Calu3 (cell line): ENCODE data around the gene TMEM106C. TPM values are rescaled to one million over a fixed set of nuclear protein-coding genes. Genes with fewer than 3 reads are reported as not detected.

Experiments used
- BruUV-seq: library from RNA; stranded (reverse); fragments of 400-500 nt; replicated peaks from 2 replicates; lab custom pipeline; 2021; lab: Mats Ljungman, UMichigan
- CTCF ChIA-PET: fragments of 300-600 bp; sonication (Branson Sonifier 250); formaldehyde crosslinking; loops from one replicate; lab custom pipeline; 2022; ENCODE audit warnings: antibody characterized with exemption; lab: Charles Lee
- DNase-seq: peaks from one replicate; pipeline ENCODE4 v3.0.0; 2022
- H3K27ac Mint-ChIP-seq: one replicate; pipeline ENCODE4 v1.8.0; 2022; ENCODE audit warnings: mixed read lengths; ENCODE audit not compliant: unreplicated experiment
- H3K27me3 Mint-ChIP-seq: one replicate; pipeline ENCODE4 v1.8.0; 2022; ENCODE audit warnings: mixed read lengths; ENCODE audit not compliant: unreplicated experiment
- H3K36me3 Mint-ChIP-seq: one replicate; pipeline ENCODE4 v1.8.0; 2022; ENCODE audit warnings: mild to moderate bottlenecking, moderate library complexity, mixed read lengths; ENCODE audit not compliant: insufficient read depth, unreplicated experiment
- H3K4me1 Mint-ChIP-seq: one replicate; pipeline ENCODE4 v1.8.0; 2022; ENCODE audit warnings: mild to moderate bottlenecking, low read depth, mixed read lengths; ENCODE audit not compliant: unreplicated experiment
- H3K4me3 Mint-ChIP-seq: one replicate; pipeline ENCODE4 v1.8.0; 2022; ENCODE audit warnings: mild to moderate bottlenecking, low read depth, moderate library complexity, mixed read lengths; ENCODE audit not compliant: unreplicated experiment
- H3K9me3 Mint-ChIP-seq: one replicate; pipeline ENCODE4 v1.8.0; 2022; ENCODE audit warnings: low read depth, mixed read lengths; ENCODE audit not compliant: unreplicated experiment
- intact Hi-C: fragments of 100-400 bp; cut with micrococcal nuclease; formaldehyde crosslinking; loops from one replicate; pipeline ENCODE4 v1.10.0; 2022; ENCODE audit not compliant: unreplicated experiment
- total RNA-seq: library from RNA; stranded (reverse); gene quantifications from 2 replicates; pipeline ENCODE4 v1.2.3, GENCODE V29; 2022
- TF ChIP-seq, protein P1 (sequence below): fragments of 200-600 bp; IDR thresholded peaks from one replicate; pipeline ENCODE4 v1.8.0; 2022; ENCODE audit warnings: antibody characterized with exemption; ENCODE audit not compliant: unreplicated experiment

Gene TMEM106C
- total RNA-seq, 1 experiment from 2014 or later = 77.3 TPM

DNA sequence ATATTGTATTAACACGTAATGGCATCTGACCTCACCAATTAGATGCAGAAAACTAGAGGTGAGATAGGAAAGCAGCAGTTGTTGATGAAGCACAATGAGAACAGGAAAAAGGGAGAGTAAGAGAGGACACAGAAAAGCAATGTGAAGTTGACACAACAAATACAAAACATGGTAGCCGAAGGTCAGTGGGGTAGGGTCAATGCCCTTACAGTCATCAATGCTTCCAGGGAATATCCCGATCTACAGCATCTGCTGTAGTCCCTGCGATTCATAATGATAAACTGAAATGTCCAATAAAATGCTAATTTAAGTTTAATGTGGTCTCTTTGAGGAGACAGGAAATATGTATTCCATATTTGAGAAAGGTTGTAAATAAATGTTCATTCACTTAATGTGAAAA, 43.8 kb downstream of the TMEM106C start:
- no peaks in the 10 kb centered on the region for H3K4me1 Mint-ChIP-seq
- H3K4me3 Mint-ChIP-seq = no peak overlapping the region
- TF ChIP-seq, protein P1, sequence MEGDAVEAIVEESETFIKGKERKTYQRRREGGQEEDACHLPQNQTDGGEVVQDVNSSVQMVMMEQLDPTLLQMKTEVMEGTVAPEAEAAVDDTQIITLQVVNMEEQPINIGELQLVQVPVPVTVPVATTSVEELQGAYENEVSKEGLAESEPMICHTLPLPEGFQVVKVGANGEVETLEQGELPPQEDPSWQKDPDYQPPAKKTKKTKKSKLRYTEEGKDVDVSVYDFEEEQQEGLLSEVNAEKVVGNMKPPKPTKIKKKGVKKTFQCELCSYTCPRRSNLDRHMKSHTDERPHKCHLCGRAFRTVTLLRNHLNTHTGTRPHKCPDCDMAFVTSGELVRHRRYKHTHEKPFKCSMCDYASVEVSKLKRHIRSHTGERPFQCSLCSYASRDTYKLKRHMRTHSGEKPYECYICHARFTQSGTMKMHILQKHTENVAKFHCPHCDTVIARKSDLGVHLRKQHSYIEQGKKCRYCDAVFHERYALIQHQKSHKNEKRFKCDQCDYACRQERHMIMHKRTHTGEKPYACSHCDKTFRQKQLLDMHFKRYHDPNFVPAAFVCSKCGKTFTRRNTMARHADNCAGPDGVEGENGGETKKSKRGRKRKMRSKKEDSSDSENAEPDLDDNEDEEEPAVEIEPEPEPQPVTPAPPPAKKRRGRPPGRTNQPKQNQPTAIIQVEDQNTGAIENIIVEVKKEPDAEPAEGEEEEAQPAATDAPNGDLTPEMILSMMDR = no peak
- BruUV-seq = no TSS peak
- no peaks in the 10 kb centered on the region for H3K36me3 Mint-ChIP-seq
- no peak overlapping the region for H3K27ac Mint-ChIP-seq
- no peak for DNase-seq
- CTCF ChIA-PET = interaction anchor here (0.5 kb wide), 1 partner anchor 1344 kb away, joined by 5 read pairs; no protein-coding TSS in a partner anchor
- intact Hi-C loops = no loop called here
- peaks cover 99% of the 10 kb centered on the region for H3K27me3 Mint-ChIP-seq
- H3K9me3 Mint-ChIP-seq = no peaks in the 10 kb centered on the region

DNA sequence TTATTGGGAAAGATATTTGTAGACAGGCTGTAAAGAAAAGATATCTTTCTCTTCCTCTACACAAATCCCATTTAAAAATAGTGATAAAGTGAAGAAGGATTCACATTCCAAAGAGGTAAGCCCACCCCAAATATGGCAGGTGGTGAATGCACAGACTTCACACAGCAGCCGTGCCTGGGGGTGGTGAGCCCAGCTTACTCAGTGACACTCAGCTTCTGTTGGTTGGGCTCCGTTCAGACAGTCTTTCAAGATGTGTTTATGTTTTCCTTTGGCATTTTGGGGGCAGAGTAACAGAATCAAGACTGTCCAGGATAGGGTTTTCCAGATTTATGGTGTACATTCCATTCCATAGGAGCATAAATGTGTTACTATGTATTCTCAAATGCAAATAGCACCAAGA, 45.0 kb downstream of the TMEM106C start:
- intact Hi-C loops = no loop called here
- no peaks in the 10 kb centered on the region for H3K36me3 Mint-ChIP-seq
- H3K27ac Mint-ChIP-seq = no peak overlapping the region
- TF ChIP-seq, protein P1 = no peak
- H3K4me3 Mint-ChIP-seq = no peak overlapping the region
- H3K4me1 Mint-ChIP-seq = no peaks in the 10 kb centered on the region
- H3K27me3 Mint-ChIP-seq = peaks cover 99% of the 10 kb centered on the region
- DNase-seq = no peak
- no TSS peak for BruUV-seq
- H3K9me3 Mint-ChIP-seq = no peaks in the 10 kb centered on the region
- CTCF ChIA-PET = no interaction called here

DNA sequence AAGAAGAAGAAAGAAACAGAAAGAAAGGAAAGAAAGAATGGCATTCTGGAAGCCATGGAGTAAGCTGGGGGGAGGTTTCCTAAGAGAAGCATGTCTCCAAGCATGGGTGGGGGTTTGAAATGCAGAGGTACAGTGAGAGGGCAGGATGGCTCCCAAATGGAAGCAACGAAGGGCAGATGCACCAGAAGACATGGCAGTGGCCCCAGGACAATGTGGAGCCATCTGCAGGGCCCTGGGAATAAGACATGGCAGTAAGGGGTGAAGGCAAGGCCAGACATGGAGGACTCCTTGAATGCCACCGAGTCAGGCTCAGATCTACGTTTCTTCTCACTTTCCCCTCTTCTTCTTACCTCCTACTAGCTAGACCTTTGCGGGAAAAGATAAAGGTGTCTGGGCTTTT, 45.6 kb downstream of the TMEM106C start:
- intact Hi-C loops = no loop called here
- no peaks in the 10 kb centered on the region for H3K36me3 Mint-ChIP-seq

DNA sequence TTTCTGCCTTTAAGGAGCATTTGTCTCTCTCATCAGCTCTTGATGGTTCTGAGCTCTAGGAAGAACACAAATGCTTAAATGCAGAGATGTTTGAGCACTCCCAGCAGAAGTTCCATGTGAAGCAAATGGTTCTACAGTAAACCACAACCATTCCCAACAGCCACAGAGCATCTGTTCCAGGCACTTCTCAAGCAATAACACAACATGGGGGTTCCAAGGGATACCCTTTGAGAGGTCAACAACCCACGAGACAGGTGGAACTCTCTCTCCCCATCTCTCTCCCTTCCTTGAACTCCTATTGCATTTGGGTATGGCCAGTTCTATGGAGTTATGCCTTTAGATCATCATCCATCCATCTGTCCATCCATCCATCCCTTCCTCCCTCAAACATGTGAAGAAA, 46.1 kb downstream of the TMEM106C start:
- no peak overlapping the region for H3K4me3 Mint-ChIP-seq
- TF ChIP-seq, protein P1 = no peak
- no peak for DNase-seq
- H3K27me3 Mint-ChIP-seq = peaks cover 98% of the 10 kb centered on the region
- BruUV-seq = no TSS peak
- H3K4me1 Mint-ChIP-seq = no peaks in the 10 kb centered on the region
- CTCF ChIA-PET = no interaction called here
- no peaks in the 10 kb centered on the region for H3K9me3 Mint-ChIP-seq
- no peaks in the 10 kb centered on the region for H3K36me3 Mint-ChIP-seq
- intact Hi-C loops = no loop called here
- H3K27ac Mint-ChIP-seq = no peak overlapping the region

More for the DNA sequence above, 45.6 kb downstream of the TMEM106C start:
- no peak for DNase-seq
- H3K4me1 Mint-ChIP-seq = no peaks in the 10 kb centered on the region
- no peak overlapping the region for H3K27ac Mint-ChIP-seq
- H3K9me3 Mint-ChIP-seq = no peaks in the 10 kb centered on the region
- TF ChIP-seq, protein P1 = no peak
- no TSS peak for BruUV-seq
- CTCF ChIA-PET = no interaction called here
- peaks cover 99% of the 10 kb centered on the region for H3K27me3 Mint-ChIP-seq
- no peak overlapping the region for H3K4me3 Mint-ChIP-seq
